ENCODE measurements around the gene ADAMTSL4. TPM values are rescaled to one million over a fixed set of nuclear protein-coding genes. Genes with fewer than 3 reads are reported as not detected.

The ADAMTSL4 gene
- total RNA-seq, 4 donors from 2014 or later: 5.6 to 30.0 (median 10.7) TPM

DNA sequence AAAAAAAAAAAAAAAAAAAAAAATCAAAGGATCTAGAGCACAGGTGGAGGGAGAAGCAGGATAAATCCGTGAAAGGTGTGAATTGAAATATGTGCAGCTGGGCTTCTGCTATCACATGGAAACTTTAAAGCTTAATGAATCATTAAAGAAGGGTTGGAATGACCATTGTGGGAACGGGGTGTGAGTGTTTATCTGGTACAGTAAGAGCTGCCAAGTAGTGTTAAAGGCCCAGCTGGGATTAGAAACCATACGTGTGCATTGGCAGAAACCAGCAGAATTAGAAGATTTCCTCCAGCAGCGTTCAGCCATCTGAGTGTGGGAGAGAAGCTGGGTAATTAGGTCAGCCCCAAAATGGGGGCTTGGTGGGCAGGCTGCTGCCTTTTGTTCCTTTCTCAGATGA lies 20.2 kb upstream of the ADAMTSL4 start:
- no peaks in the 10 kb centered on the region for H3K27me3 ChIP-seq
- H3K36me3 ChIP-seq: no peaks in the 10 kb centered on the region
- intact Hi-C loops (cut with DNase I; ENCODE audit: low total_unique reads) (no loop called here), in situ Hi-C loops (cut with MboI; ENCODE audit: low sequenced_read_pairs in 4 of 4) (no loop called here)
- DNase-seq (no peak), ATAC-seq (peak in 1 of 2 donors; percentile 70)
- peaks cover 9 to 12% of the 10 kb centered on the region in 2 donors for H3K4me1 ChIP-seq
- TF ChIP-seq POLR2A (IDR thresholded peaks at IDR 0.05): no peak
- TF ChIP-seq, protein P1, sequence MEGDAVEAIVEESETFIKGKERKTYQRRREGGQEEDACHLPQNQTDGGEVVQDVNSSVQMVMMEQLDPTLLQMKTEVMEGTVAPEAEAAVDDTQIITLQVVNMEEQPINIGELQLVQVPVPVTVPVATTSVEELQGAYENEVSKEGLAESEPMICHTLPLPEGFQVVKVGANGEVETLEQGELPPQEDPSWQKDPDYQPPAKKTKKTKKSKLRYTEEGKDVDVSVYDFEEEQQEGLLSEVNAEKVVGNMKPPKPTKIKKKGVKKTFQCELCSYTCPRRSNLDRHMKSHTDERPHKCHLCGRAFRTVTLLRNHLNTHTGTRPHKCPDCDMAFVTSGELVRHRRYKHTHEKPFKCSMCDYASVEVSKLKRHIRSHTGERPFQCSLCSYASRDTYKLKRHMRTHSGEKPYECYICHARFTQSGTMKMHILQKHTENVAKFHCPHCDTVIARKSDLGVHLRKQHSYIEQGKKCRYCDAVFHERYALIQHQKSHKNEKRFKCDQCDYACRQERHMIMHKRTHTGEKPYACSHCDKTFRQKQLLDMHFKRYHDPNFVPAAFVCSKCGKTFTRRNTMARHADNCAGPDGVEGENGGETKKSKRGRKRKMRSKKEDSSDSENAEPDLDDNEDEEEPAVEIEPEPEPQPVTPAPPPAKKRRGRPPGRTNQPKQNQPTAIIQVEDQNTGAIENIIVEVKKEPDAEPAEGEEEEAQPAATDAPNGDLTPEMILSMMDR (IDR thresholded peaks at IDR 0.05 in 4 of 5, conservative IDR thresholded peaks at IDR 0.05 in 1 of 5): no peak
- H3K4me3 ChIP-seq: no peak overlapping the region
- no peaks in the 10 kb centered on the region for H3K9me3 ChIP-seq
- H3K27ac ChIP-seq: peak overlapping the region in 1 of 4 donors; percentile 3

DNA sequence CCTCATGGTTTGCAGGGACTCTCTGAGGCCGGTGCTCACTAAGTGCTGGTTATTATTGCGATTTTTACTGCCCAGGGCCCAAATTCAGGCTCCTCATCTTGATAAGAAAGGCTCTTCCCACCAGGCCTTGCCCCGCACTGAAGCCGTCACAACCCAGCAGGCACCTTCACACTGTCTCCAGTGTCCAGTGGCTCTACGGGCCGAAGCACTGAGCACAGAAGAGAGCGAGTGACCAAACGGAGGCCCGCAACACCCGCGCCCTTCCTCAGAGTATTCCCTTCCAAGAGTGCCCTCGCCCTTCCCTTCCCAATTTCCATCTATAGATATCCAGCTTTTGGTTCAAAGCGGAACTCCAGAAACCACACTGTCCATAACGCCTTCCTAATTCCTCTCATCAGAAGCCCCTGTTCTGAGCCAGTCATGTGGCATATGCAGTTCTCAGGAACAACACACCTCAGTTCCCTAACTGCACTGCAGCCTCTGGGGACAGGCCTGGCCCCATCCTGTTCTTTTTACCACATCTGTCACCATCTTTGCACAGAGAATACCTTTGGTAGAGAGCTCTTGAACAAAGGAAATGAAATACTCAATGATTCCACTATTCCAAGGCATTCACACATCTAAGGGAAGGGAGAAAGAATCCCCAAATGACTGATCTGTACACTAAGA lies 18.6 kb upstream of the ADAMTSL4 start:
- ATAC-seq: no peak
- in situ Hi-C loops (cut with MboI; ENCODE audit: low sequenced_read_pairs in 4 of 4): loop anchor here (5.0 to 10.0 kb wide), 2 partner anchors 66 to 68 kb away; no protein-coding TSS in a partner anchor
- intact Hi-C loops (cut with DNase I; ENCODE audit: low total_unique reads): no loop called here

DNA sequence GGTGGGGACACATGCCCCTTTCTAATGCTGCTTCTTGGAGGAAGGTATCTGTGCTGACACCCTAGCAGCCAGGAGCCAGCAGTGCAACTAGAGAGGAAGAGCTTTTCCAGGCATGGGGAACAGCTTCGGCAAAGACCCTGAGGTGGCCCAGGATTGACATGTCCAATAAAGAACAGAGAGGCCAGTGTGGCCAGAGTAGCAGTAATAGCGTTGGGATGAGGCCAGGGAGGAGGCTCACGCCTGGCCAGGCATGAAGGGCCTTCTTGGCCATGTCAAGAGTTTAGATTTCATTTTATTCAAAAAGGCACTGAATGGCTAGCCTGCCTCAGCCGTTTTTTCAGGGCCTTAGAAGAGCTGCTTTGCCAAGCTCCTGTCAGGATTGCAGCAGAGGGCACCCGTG lies 16.3 kb upstream of the ADAMTSL4 start:
- DNase-seq (no peak), ATAC-seq (no peak)
- intact Hi-C loops (cut with DNase I; ENCODE audit: low total_unique reads) (loop anchor here (1.0 kb wide), 1 partner anchor 69 kb away; no protein-coding TSS in a partner anchor), in situ Hi-C loops (cut with MboI; ENCODE audit: low sequenced_read_pairs in 4 of 4) (loop anchor here (5.0 to 10.0 kb wide), 2 partner anchors 68 to 71 kb away; no protein-coding TSS in a partner anchor)
- Histone ChIP-seq H3K36me3 (no peaks in the 10 kb centered on the region), H3K4me3 (no peak overlapping the region), H3K27ac (peak overlapping the region; percentile 62 to 81 (median 75)), H3K27me3 (no peaks in the 10 kb centered on the region), H3K4me1 (peaks cover 18 to 25% of the 10 kb centered on the region in 2 donors), H3K9me3 (no peaks in the 10 kb centered on the region)
- TF ChIP-seq, protein P1 (IDR thresholded peaks at IDR 0.05 in 4 of 5, conservative IDR thresholded peaks at IDR 0.05 in 1 of 5): peak in 1 of 5 experiments; percentile 10
- TF ChIP-seq POLR2A (IDR thresholded peaks at IDR 0.05): no peak

More for the DNA sequence above, 18.6 kb upstream of the ADAMTSL4 start:
- Histone ChIP-seq H3K36me3 (no peaks in the 10 kb centered on the region), H3K4me1 (peaks cover 14 to 19% of the 10 kb centered on the region in 2 donors), H3K4me3 (no peak overlapping the region), H3K27me3 (no peaks in the 10 kb centered on the region), H3K9me3 (no peaks in the 10 kb centered on the region), H3K27ac (no peak overlapping the region)
- DNase-seq: no peak
- TF ChIP-seq, protein P1 (IDR thresholded peaks at IDR 0.05 in 4 of 5, conservative IDR thresholded peaks at IDR 0.05 in 1 of 5): no peak
- no peak for TF ChIP-seq POLR2A (IDR thresholded peaks at IDR 0.05)

DNA sequence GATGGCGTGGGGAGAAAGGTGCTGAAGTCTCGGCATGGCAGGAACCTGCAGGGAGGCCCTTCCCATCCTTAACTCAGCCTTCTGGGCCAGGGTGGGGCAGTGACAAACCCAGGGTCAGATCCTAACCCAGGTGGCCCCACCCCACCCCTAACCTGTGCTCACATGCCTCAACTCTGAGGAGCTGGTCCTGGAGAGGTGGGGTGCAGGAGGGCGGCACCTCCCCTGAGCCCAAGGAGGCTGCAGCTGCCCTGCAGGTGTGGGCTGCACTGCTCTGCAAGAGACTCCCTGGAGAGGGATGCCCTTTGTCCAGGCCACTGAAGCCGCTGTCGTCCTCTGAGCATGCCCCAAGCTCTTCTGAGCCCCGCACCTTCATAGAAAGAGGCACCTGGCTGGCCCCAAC lies 15.2 kb upstream of the ADAMTSL4 start:
- Histone ChIP-seq H3K4me1 (peaks cover 17 to 25% of the 10 kb centered on the region in 2 donors), H3K27me3 (no peaks in the 10 kb centered on the region), H3K9me3 (no peaks in the 10 kb centered on the region), H3K36me3 (no peaks in the 10 kb centered on the region), H3K27ac (peak overlapping the region; percentile 85 to 90 (median 86)), H3K4me3 (no peak overlapping the region)
- DNase-seq: no peak
- ATAC-seq: no peak
- intact Hi-C loops (cut with DNase I; ENCODE audit: low total_unique reads) (loop anchor here (2.0 kb wide), 1 partner anchor 27 kb away; no protein-coding TSS in a partner anchor), in situ Hi-C loops (cut with MboI; ENCODE audit: low sequenced_read_pairs in 4 of 4) (loop anchor here (5.0 to 10.0 kb wide), 2 partner anchors 69 to 72 kb away; no protein-coding TSS in a partner anchor)
- no peak for TF ChIP-seq POLR2A (IDR thresholded peaks at IDR 0.05)
- TF ChIP-seq, protein P1 (IDR thresholded peaks at IDR 0.05 in 4 of 5, conservative IDR thresholded peaks at IDR 0.05 in 1 of 5): no peak

Measured in gastrocnemius medialis (tissue), 4 donors.